Hypothalamus (tissue), 51 donors: ENCODE data around the gene TUT4.

Experiments
- DNase-seq, 51 donors: peaks; one replicate each; lab custom pipeline; 2025; lab: John Stamatoyannopoulos, UW

The TUT4 gene

GRCh38 chr1:52423055-52423454 is 129.8 kb downstream of the TUT4 start:
- no peak for DNase-seq

- no peak for DNase-seq
Observed at GRCh38 chr1:52420713-52421112, 132.2 kb downstream of the TUT4 start.

- no peak for DNase-seq
Observed at GRCh38 chr1:52416811-52417210, 136.1 kb downstream of the TUT4 start.

GRCh38 chr1:52414942-52415341 is 137.9 kb downstream of the TUT4 start:
- no peak for DNase-seq

GRCh38 chr1:52413410-52413989 is 139.4 kb downstream of the TUT4 start:
- no peak for DNase-seq

GRCh38 chr1:52404975-52405338 is 147.9 kb downstream of the TUT4 start:
- DNase-seq, result no peak

- peak; percentile 25 to 98 (median 92) for DNase-seq
Observed at GRCh38 chr1:52404116-52404974, 148.5 kb downstream of the TUT4 start, which contains the start of the genes ORC1 and PRPF38A. Gene ORC1, minus strand, starts transcription at chr1:52404423. Its CDS starts 2,200 bp downstream, at chr1:52402223. Gene PRPF38A, plus strand, starts transcription at chr1:52404602. Its CDS starts 148 bp downstream, at chr1:52404750.

- peak in 1 of 51 donors; percentile 20 for DNase-seq
Observed at GRCh38 chr1:52403566-52404115, 149.3 kb downstream of the TUT4 start.

GRCh38 chr1:52402860-52403240 is 150.0 kb downstream of the TUT4 start:
- no peak for DNase-seq

- DNase-seq, result no peak
Observed at GRCh38 chr1:52400131-52400530, 152.8 kb downstream of the TUT4 start.

- no peak for DNase-seq
Observed at GRCh38 chr1:52399629-52400028, 153.3 kb downstream of the TUT4 start.

GRCh38 chr1:52393174-52393573 is 159.7 kb downstream of the TUT4 start:
- no peak for DNase-seq

GRCh38 chr1:52386458-52386857 is 166.4 kb downstream of the TUT4 start:
- DNase-seq, result no peak

GRCh38 chr1:52385376-52385775 is 167.5 kb downstream of the TUT4 start:
- DNase-seq, result no peak
